Spleen (tissue), 7 donors: Measurements from ENCODE around the gene USP37.

Experiments used
- POLR2AphosphoS5 ChIP-seq, 3 donors: sonication (generic); formaldehyde crosslinking; IDR thresholded peaks; one replicate each; pipeline ENCODE4 v1.5.1; 2017; ENCODE audit warnings: antibody characterized with exemption in 3 of 3
- TF ChIP-seq, protein P1 (sequence below), 11 experiments: fragments of 200-600 bp in 7 of 11; fragments of 450-650 bp in 4 of 11; sonication (generic) in 4 of 11; IDR thresholded peaks in 8 of 11; conservative IDR thresholded peaks in 3 of 11; 1 replicate in 7 of 11; 2 replicates in 4 of 11; pipeline versions ENCODE4 v1.4.0 to v1.8.0; 2016 to 2021; ENCODE audit warnings: antibody characterized with exemption in 11 of 11, inconsistent platforms in 4 of 11, mild to moderate bottlenecking in 1 of 11
- donor health status: DM: no; HTN: no; CAD: no; lungs with moderate emphysema.
- donor health status: DM: no; HTN: no; CAD: no.
- donor health status: DM: no; HTN: no; CAD: no.

DNA sequence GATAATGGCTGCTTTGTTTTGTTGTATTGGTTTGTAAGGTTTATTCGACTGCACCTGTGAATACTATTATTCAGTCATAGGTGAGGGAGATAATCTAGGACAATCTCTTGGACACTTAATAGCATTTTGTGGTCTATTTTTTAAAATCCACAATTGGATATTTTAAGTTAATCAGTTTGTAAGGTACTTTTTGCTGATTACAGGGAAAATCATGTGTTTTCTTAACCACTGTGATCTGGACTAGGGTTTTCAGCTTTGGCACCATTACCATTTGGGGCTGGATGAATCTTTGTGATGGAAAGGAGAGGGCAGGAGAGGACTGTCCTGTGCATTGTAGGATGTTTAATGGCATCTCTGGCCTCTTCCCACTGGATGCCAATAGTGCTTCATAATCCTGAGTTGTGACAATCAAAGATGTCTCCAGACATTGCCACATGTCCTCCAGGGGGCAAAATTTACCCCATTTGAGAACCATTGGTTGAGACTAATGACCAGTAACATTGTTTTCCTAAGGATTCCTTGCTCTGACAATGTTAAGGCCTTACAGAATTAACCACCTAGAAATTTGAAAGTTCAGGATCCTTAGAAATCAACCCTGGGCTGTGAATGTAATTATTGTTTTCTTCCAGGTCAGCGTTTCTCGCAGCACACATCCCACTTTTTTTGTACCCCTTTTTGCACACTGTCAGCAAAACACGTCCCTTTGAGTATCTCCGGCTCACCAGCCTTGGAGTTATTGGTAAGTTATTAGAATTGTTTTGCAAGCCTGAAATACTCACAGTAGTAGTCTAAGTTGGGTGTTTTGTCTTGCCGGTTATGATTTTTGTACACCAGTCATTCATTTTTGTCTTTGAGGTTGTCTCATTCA lies 16.1 kb upstream of the USP37 start:
- TF ChIP-seq, protein P1, sequence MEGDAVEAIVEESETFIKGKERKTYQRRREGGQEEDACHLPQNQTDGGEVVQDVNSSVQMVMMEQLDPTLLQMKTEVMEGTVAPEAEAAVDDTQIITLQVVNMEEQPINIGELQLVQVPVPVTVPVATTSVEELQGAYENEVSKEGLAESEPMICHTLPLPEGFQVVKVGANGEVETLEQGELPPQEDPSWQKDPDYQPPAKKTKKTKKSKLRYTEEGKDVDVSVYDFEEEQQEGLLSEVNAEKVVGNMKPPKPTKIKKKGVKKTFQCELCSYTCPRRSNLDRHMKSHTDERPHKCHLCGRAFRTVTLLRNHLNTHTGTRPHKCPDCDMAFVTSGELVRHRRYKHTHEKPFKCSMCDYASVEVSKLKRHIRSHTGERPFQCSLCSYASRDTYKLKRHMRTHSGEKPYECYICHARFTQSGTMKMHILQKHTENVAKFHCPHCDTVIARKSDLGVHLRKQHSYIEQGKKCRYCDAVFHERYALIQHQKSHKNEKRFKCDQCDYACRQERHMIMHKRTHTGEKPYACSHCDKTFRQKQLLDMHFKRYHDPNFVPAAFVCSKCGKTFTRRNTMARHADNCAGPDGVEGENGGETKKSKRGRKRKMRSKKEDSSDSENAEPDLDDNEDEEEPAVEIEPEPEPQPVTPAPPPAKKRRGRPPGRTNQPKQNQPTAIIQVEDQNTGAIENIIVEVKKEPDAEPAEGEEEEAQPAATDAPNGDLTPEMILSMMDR (IDR thresholded peaks at IDR 0.05 in 8 of 11, conservative IDR thresholded peaks at IDR 0.05 in 3 of 11), result no peak
- no peak for TF ChIP-seq POLR2AphosphoS5 (IDR thresholded peaks at IDR 0.05)
